Suprapubic skin (tissue), 4 donors: ENCODE data around the gene TBPL2. TPM values are rescaled to one million over a fixed set of nuclear protein-coding genes. Genes with fewer than 3 reads are reported as not detected.

Experiments used
- DNase-seq, 2 donors: peaks; one replicate each; pipeline ENCODE4 v3.0.0-alpha.2; 2019; ENCODE audit warnings: low spot score in 2 of 2
- H3K27ac ChIP-seq: fragments of 200-600 bp; sonication (generic); one replicate; pipeline ENCODE4 v1.5.1; 2019
- H3K27me3 ChIP-seq: fragments of 200-600 bp; sonication (generic); one replicate; pipeline ENCODE4 v1.5.1; 2019
- H3K36me3 ChIP-seq: fragments of 200-600 bp; sonication (generic); one replicate; pipeline ENCODE4 v1.5.1; 2019
- H3K4me1 ChIP-seq: fragments of 200-600 bp; sonication (generic); one replicate; pipeline ENCODE4 v1.5.1; 2019
- H3K4me3 ChIP-seq: fragments of 200-600 bp; sonication (generic); one replicate; pipeline ENCODE4 v1.5.1; 2019; ENCODE audit warnings: mild to moderate bottlenecking
- H3K9me3 ChIP-seq: fragments of 200-600 bp; sonication (generic); one replicate; pipeline ENCODE4 v1.5.1; 2019
- CTCF ChIP-seq, 2 donors: fragments of 200-600 bp in 1 of 2; fragments of 450-650 bp in 1 of 2; sonication (generic) in 1 of 2; IDR thresholded peaks; one replicate each; pipeline ENCODE4 v1.5.1; 2016 to 2019; ENCODE audit warnings: antibody characterized with exemption in 2 of 2, mild to moderate bottlenecking in 1 of 2, moderate library complexity in 1 of 2
- EP300 ChIP-seq: sonication (generic); formaldehyde crosslinking; IDR thresholded peaks from one replicate; pipeline ENCODE4 v1.6.1; 2017; ENCODE audit warnings: antibody characterized with exemption
- POLR2A ChIP-seq, 2 donors: fragments of 450-650 bp; IDR thresholded peaks; one replicate each; pipeline ENCODE4 v1.6.1; 2017; ENCODE audit warnings: antibody characterized with exemption in 2 of 2, mild to moderate bottlenecking in 2 of 2, moderate library complexity in 2 of 2
- POLR2AphosphoS5 ChIP-seq, 3 donors: sonication (generic); formaldehyde crosslinking; IDR thresholded peaks; one replicate each; pipeline ENCODE4 v1.6.1; 2017; ENCODE audit warnings: antibody characterized with exemption in 3 of 3
- WGBS: methylation state at CpG from one replicate; pipeline ENCODE4 v1.1.5; 2018; 5-methylcytosine and 5-hydroxymethylcytosine counted together
- total RNA-seq, 4 donors: library from RNA; depleted of rRNA; stranded (reverse); fragments of >200 nt; gene quantifications; one replicate each; pipeline ENCODE4 v1.1.0, GENCODE V29; 2016

The TBPL2 gene
- total RNA-seq, 4 donors from 2014 or later: not detected

GRCh38 chr14:55433880-55434804, 6.3 kb downstream of the TBPL2 start:
- Histone ChIP-seq H3K9me3 (no peaks in the 10 kb centered on the region), H3K27ac (no peak overlapping the region), H3K27me3 (no peaks in the 10 kb centered on the region), H3K4me3 (no peak overlapping the region), H3K36me3 (no peaks in the 10 kb centered on the region), H3K4me1 (peaks cover 4% of the 10 kb centered on the region)
- WGBS: 63% methylated on average over 6 of the region's 6 CpGs
- no peak for DNase-seq
- TF ChIP-seq EP300 (no peak), POLR2AphosphoS5 (IDR thresholded peaks at IDR 0.05) (no peak), POLR2A (IDR thresholded peaks at IDR 0.05) (no peak), CTCF (IDR thresholded peaks at IDR 0.05) (no peak)

GRCh38 chr14:55432628-55433027, 7.8 kb downstream of the TBPL2 start:
- Histone ChIP-seq H3K27me3 (no peaks in the 10 kb centered on the region), H3K4me1 (peaks cover 4% of the 10 kb centered on the region), H3K27ac (no peak overlapping the region), H3K9me3 (no peaks in the 10 kb centered on the region), H3K4me3 (no peak overlapping the region), H3K36me3 (no peaks in the 10 kb centered on the region)
- no peak for TF ChIP-seq POLR2AphosphoS5 (IDR thresholded peaks at IDR 0.05)
- TF ChIP-seq POLR2A (IDR thresholded peaks at IDR 0.05): no peak
- no peak for TF ChIP-seq EP300
- TF ChIP-seq CTCF (IDR thresholded peaks at IDR 0.05): no peak
- 58% methylated on average over 3 of the region's 3 CpGs for WGBS
- DNase-seq: no peak

- Histone ChIP-seq H3K27ac (no peak overlapping the region), H3K4me3 (no peak overlapping the region), H3K27me3 (no peaks in the 10 kb centered on the region), H3K4me1 (peaks cover 4% of the 10 kb centered on the region), H3K9me3 (no peaks in the 10 kb centered on the region), H3K36me3 (no peaks in the 10 kb centered on the region)
- TF ChIP-seq CTCF (IDR thresholded peaks at IDR 0.05) (peak; percentile 32 to 39), EP300 (no peak)
- DNase-seq: no peak
- WGBS: 0% methylated on average over 1 of the region's 1 CpG
Measured at GRCh38 chr14:55430024-55430690, 10.3 kb downstream of the TBPL2 start.

GRCh38 chr14:55427439-55427838, 13.0 kb downstream of the TBPL2 start:
- TF ChIP-seq POLR2AphosphoS5 (IDR thresholded peaks at IDR 0.05) (no peak), EP300 (no peak), CTCF (IDR thresholded peaks at IDR 0.05) (no peak), POLR2A (IDR thresholded peaks at IDR 0.05) (no peak)
- WGBS: 54% methylated on average over 7 of the region's 7 CpGs
- H3K4me3 ChIP-seq: no peak overlapping the region

GRCh38 chr14:55426891-55427290, 13.5 kb downstream of the TBPL2 start:
- TF ChIP-seq EP300 (no peak), CTCF (IDR thresholded peaks at IDR 0.05) (no peak), POLR2A (IDR thresholded peaks at IDR 0.05) (no peak), POLR2AphosphoS5 (IDR thresholded peaks at IDR 0.05) (no peak)
- H3K9me3 ChIP-seq: no peaks in the 10 kb centered on the region
- peaks cover 4% of the 10 kb centered on the region for H3K4me1 ChIP-seq
- no peaks in the 10 kb centered on the region for H3K36me3 ChIP-seq
- no peaks in the 10 kb centered on the region for H3K27me3 ChIP-seq
- no peak for DNase-seq
- 58% methylated on average over 4 of the region's 4 CpGs for WGBS
- H3K27ac ChIP-seq: no peak overlapping the region
- H3K4me3 ChIP-seq: no peak overlapping the region

More at GRCh38 chr14:55427439-55427838, 13.0 kb downstream of the TBPL2 start:
- H3K27ac ChIP-seq: no peak overlapping the region
- no peaks in the 10 kb centered on the region for H3K9me3 ChIP-seq
- H3K4me1 ChIP-seq: peaks cover 4% of the 10 kb centered on the region
- no peaks in the 10 kb centered on the region for H3K36me3 ChIP-seq
- H3K27me3 ChIP-seq: no peaks in the 10 kb centered on the region
- DNase-seq: no peak
